K562 (cell line): ENCODE data around the gene MRGPRF. TPM values are rescaled to one million over a fixed set of nuclear protein-coding genes. Genes with fewer than 3 reads are reported as not detected.

ENCODE experiments used
- ATAC-seq: fragments of 200-7000 bp; cut with Tn5 transposase; 3 replicates; pipeline ENCODE4 v1.9.1; 2020; ENCODE audit warnings: moderate library complexity
- BruUV-seq: library from RNA; stranded (reverse); fragments of 400-500 nt; replicated peaks from 2 replicates; lab custom pipeline; 2021; lab: Mats Ljungman, UMichigan
- CTCF ChIA-PET: fragments of 300-600 bp; formaldehyde crosslinking; extraction: SDS; loops from one replicate; lab custom pipeline; 2021; ENCODE audit warnings: low intra/inter-chr PET ratio; lab: Yijun Ruan, JAX
- POLR2A ChIA-PET: fragments of 300-600, 350-650 bp; sonication (Branson Sonifier 250); formaldehyde crosslinking; extraction: SDS; loops from one replicate; lab custom pipeline; 2021; ENCODE audit warnings: antibody characterized with exemption, inconsistent platforms; lab: Yijun Ruan, JAX
- DNase-seq, 4 experiments: peaks; one replicate each; pipeline versions ENCODE4 v3.0.0 to v3.0.0-alpha.2; 2011 to 2018; ENCODE audit warnings: low spot score in 3 of 4, mixed read lengths in 3 of 4; ENCODE audit errors: extremely low read depth in 1 of 4
- FAIRE-seq: peaks from 2 replicates; lab custom pipeline; 2011; peaks lifted over from hg19 to GRCh38; lab: Jason Lieb, UNC
- H2AFZ ChIP-seq: 2 replicates; pipeline ENCODE4 v1.6.0; 2011; ENCODE audit warnings: low read depth, low read length, control low read depth, inconsistent platforms
- H3K27ac ChIP-seq: fragments of 200-600 bp; 3 replicates; pipeline ENCODE4 v1.8.0; 2011; ENCODE audit warnings: low read depth, mild to moderate bottlenecking, control low read depth, inconsistent platforms, low read length, moderate library complexity, mixed read lengths; ENCODE audit errors: extremely low read depth
- H3K27me3 ChIP-seq, 2 experiments: fragments of 300-600 bp in 1 of 2; 2 replicates in 1 of 2; 3 replicates in 1 of 2; pipeline versions ENCODE4 v1.6.0 to v1.8.0; 2011; ENCODE audit warnings: inconsistent platforms in 2 of 2, low read length in 2 of 2, mild to moderate bottlenecking in 1 of 2, mixed read lengths in 1 of 2, moderate library complexity in 1 of 2; ENCODE audit not compliant: control insufficient read depth in 2 of 2, insufficient read depth in 2 of 2
- H3K36me3 ChIP-seq: fragments of 300-600 bp; 3 replicates; pipeline ENCODE4 v1.8.0; 2011; ENCODE audit warnings: mild to moderate bottlenecking, low read length, inconsistent platforms; ENCODE audit not compliant: control insufficient read depth, insufficient read depth
- H3K4me1 ChIP-seq, 2 experiments: fragments of 200-600 bp in 1 of 2; replicated peaks in 1 of 2; 2 replicates in 1 of 2; 3 replicates in 1 of 2; pipeline versions ENCODE4 v1.5.1 to v1.8.0; 2011; ENCODE audit warnings: inconsistent platforms in 2 of 2, low read length in 2 of 2, mild to moderate bottlenecking in 1 of 2, mixed read lengths in 1 of 2, moderate library complexity in 1 of 2; ENCODE audit not compliant: control insufficient read depth in 2 of 2, insufficient read depth in 2 of 2
- H3K4me2 ChIP-seq: 2 replicates; pipeline ENCODE4 v1.6.1; 2011; ENCODE audit warnings: low read length, control low read depth, inconsistent platforms, mixed read lengths; ENCODE audit not compliant: insufficient read depth
- H3K4me3 ChIP-seq: fragments of 200-600 bp; sonication (generic), shearing (Covaris generic); 2 replicates; pipeline ENCODE4 v1.5.1; 2016; ENCODE audit warnings: control low read depth, inconsistent platforms
- H3K79me2 ChIP-seq: fragments of 200-600 bp; 3 replicates; pipeline ENCODE4 v1.8.0; 2011; ENCODE audit warnings: low read length, inconsistent platforms; ENCODE audit not compliant: control insufficient read depth, insufficient read depth
- H3K9ac ChIP-seq, 2 experiments: 2 replicates each; pipeline versions ENCODE4 v1.6.0 to v1.6.1; 2011; ENCODE audit warnings: low read depth in 2 of 2, low read length in 2 of 2, control low read depth in 1 of 2, inconsistent platforms in 1 of 2, mild to moderate bottlenecking in 1 of 2, mixed read lengths in 1 of 2; ENCODE audit not compliant: insufficient read depth in 1 of 2
- H3K9me1 ChIP-seq: one replicate; pipeline ENCODE4 v1.6.0; 2011; ENCODE audit warnings: inconsistent platforms, mild to moderate bottlenecking, low read length, moderate library complexity; ENCODE audit not compliant: control insufficient read depth, insufficient read depth
- H3K9me3 ChIP-seq: replicated peaks from 2 replicates; pipeline ENCODE4 v1.5.1; 2011; ENCODE audit warnings: low read depth, low read length, inconsistent platforms; ENCODE audit not compliant: control insufficient read depth, insufficient read depth
- H4K20me1 ChIP-seq: replicated peaks from 2 replicates; pipeline ENCODE4 v1.6.1; 2011; ENCODE audit warnings: low read length, inconsistent platforms, mixed read lengths; ENCODE audit not compliant: control insufficient read depth, insufficient read depth
- EGR1 ChIP-seq: fragments of 450-650 bp; conservative IDR thresholded peaks from 2 replicates; pipeline ENCODE4 v1.6.1; 2017; ENCODE audit warnings: mild to moderate bottlenecking
- MIER1 ChIP-seq: fragments of 450-650 bp; IDR thresholded peaks from 2 replicates; pipeline ENCODE4 v1.6.1; 2016; ENCODE audit warnings: antibody characterized with exemption, mild to moderate bottlenecking, low read depth
- OTX1 ChIP-seq: fragments of 450-650 bp; formaldehyde crosslinking; IDR thresholded peaks from 2 replicates; pipeline ENCODE4 v1.4.0; 2022; ENCODE audit warnings: mild to moderate bottlenecking
- PHTF2 ChIP-seq: fragments of 250-450 bp; sonication (Bioruptor Pico); IDR thresholded peaks from 2 replicates; pipeline ENCODE4 v1.5.0; 2021; ENCODE audit warnings: mild to moderate bottlenecking
- PRDM10 ChIP-seq: fragments of 450-650 bp; IDR thresholded peaks from 2 replicates; pipeline ENCODE4 v1.6.1; 2018; ENCODE audit not compliant: partially characterized antibody
- TFE3 ChIP-seq: fragments of 450-650 bp; formaldehyde crosslinking; IDR thresholded peaks from 2 replicates; pipeline ENCODE4 v1.4.0; 2020; ENCODE audit warnings: mild to moderate bottlenecking, mixed read lengths
- WGBS: fragments of 100-300 bp; shearing (Covaris generic); methylation state at CpG from one replicate; pipeline ENCODE4 v1.1.6; 2016; ENCODE audit warnings: low coverage, mixed read lengths; ENCODE audit not compliant: insufficient coverage; ENCODE audit errors: missing lambda C conversion rate; 5-methylcytosine and 5-hydroxymethylcytosine counted together
- in situ Hi-C: fragments of 300-500 bp; cut with MboI; formaldehyde crosslinking; loops from 4 replicates; pipeline ENCODE4 v1.15.0; 2018; ENCODE audit warnings: inconsistent platforms, mixed read lengths
- intact Hi-C: fragments of 100-400 bp; cut with micrococcal nuclease; formaldehyde crosslinking; loops from 2 replicates; pipeline ENCODE4 v1.14.2; 2022
- polyA plus RNA-seq, 8 experiments: library from polyadenylated mRNA; depleted of rRNA in 4 of 8; stranded (reverse) in 5 of 8; unstranded in 3 of 8; fragments of >200 nt; fragmentation: Nextera tagmentation in 2 of 8; fragmentation: Illumina TruSeq in 1 of 8; extraction: Ambion mirVana in 2 of 8; extraction: Trizol in 1 of 8; gene quantifications; 2 replicates each; pipeline versions ENCODE4 v1.2.1 to v1.2.3, GENCODE V29; 2011 to 2014; ENCODE audit warnings: inconsistent platforms in 1 of 8, missing spikeins in 1 of 8
- total RNA-seq, 7 experiments: library from RNA; depleted of rRNA in 6 of 7; stranded (reverse); fragments of >200 nt in 6 of 7; fragmentation: Illumina TruSeq in 2 of 7; extraction: Trizol in 2 of 7; gene quantifications; 2 replicates each; pipeline versions ENCODE4 v1.2.1 to v1.2.3, GENCODE V29; 2011 to 2021; ENCODE audit warnings: low replicate concordance in 1 of 7

Gene MRGPRF
- total and polyA plus RNA-seq, 9 of the 15 experiments (the other 6 are each of a cell fraction or from before 2014, with no cell fraction given) = not detected

GRCh38 chr11:68983801-68984200, 29.2 kb downstream of the MRGPRF start:
- no peak overlapping the region for H3K9ac ChIP-seq
- no peak for DNase-seq
- intact Hi-C loops (no loop called here), in situ Hi-C loops (no loop called here)
- H3K27ac ChIP-seq = no peak overlapping the region
- no peaks in the 10 kb centered on the region for H3K9me1 ChIP-seq
- no peaks in the 10 kb centered on the region for H4K20me1 ChIP-seq
- WGBS = 0% methylated on average over 6 of the region's 6 CpGs
- H3K27me3 ChIP-seq = peaks cover 16 to 21% of the 10 kb centered on the region in 2 experiments; a peak in 4 of 5 replicates
- no peak overlapping the region for H3K4me3 ChIP-seq
- ATAC-seq = no peak
- H3K79me2 ChIP-seq = no peaks in the 10 kb centered on the region
- H2AFZ ChIP-seq = no peak overlapping the region
- CTCF ChIA-PET = interaction anchor here (0.5 kb wide), 1 partner anchor 14 kb away, joined by 3 read pairs; no protein-coding TSS in a partner anchor
- TF ChIP-seq TFE3 (peak; percentile 56), MIER1 (no peak), EGR1 (peak; percentile 31; the same call in 1 of the 2 replicates), OTX1 (CRISPR knock-in tag) (no peak), PHTF2 (CRISPR knock-in tag) (no peak), PRDM10 (no peak)
- H3K9me3 ChIP-seq = peaks cover 2% of the 10 kb centered on the region; the same call in 1 of the 2 replicates
- no peak for FAIRE-seq
- no peaks in the 10 kb centered on the region for H3K36me3 ChIP-seq
- peaks cover 0 to 11% of the 10 kb centered on the region in 2 experiments; a peak in 1 of 5 replicates for H3K4me1 ChIP-seq
- POLR2A ChIA-PET = interaction anchor here (1.1 to 1.2 kb wide), 2 partner anchors 14 to 65 kb away, joined by 3 to 5 read pairs; partner anchors contain the start of gene TPCN2
- no TSS peak for BruUV-seq
- H3K4me2 ChIP-seq = no peak overlapping the region
